ENCODE data around the gene MTIF3.

MTIF3 gene

GRCh38 chr13:27446986-27447583, 3.3 kb downstream of the MTIF3 start:
- no peaks in the 10 kb centered on the region for H3K9me3 ChIP-seq (ENCODE audit: low read depth, low read length)
- no peak for TF ChIP-seq POLR2AphosphoS5 (IDR thresholded peaks at IDR 0.05; ENCODE audit: borderline replicate concordance, low read depth, low read length)
- TF ChIP-seq FOXP2 (optimal IDR thresholded peaks at IDR 0.05; ENCODE audit: control extremely low read depth, extremely low read length, insufficient read depth), result no peak
- TF ChIP-seq EZH2 (IDR thresholded peaks at IDR 0.05), result no peak
- no peaks in the 10 kb centered on the region for H3K36me3 ChIP-seq (ENCODE audit: insufficient read depth, low read length)
- no peak overlapping the region; the same call in 1 of the 2 replicates for H3K27ac ChIP-seq
- no peak for DNase-seq (ENCODE audit: low read depth, low spot score)
- no peak overlapping the region for H3K9ac ChIP-seq (ENCODE audit: insufficient read length)
- H3K4me3 ChIP-seq, result no peak overlapping the region

DNA sequence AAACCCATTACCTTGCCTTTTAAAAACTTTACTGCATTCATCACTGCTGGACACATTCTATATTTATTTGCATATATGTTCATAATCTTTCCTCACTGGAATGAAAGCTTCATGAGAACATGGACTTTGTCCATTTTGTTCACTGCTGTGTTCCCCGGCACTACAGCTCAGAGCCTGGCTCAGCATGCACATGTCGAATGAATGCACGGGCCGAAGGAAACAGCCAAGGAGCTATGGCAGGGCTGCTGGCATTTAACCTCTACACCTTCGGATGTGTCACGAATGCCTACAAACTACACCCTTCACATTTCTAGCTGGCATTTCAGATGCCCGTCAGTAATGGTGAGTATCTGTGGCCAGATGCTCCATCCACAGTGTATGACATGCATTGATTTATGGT, 7.6 kb downstream of the MTIF3 start:
- DNase-seq (ENCODE audit: low read depth, low spot score), result no peak
- H3K36me3 ChIP-seq (ENCODE audit: insufficient read depth, low read length), result no peaks in the 10 kb centered on the region
- H3K9ac ChIP-seq (ENCODE audit: insufficient read length), result no peak overlapping the region
- no peak for TF ChIP-seq FOXP2 (optimal IDR thresholded peaks at IDR 0.05; ENCODE audit: control extremely low read depth, extremely low read length, insufficient read depth)
- TF ChIP-seq EZH2 (IDR thresholded peaks at IDR 0.05), result no peak
- no peak for TF ChIP-seq POLR2AphosphoS5 (IDR thresholded peaks at IDR 0.05; ENCODE audit: borderline replicate concordance, low read depth, low read length)
- H3K9me3 ChIP-seq (ENCODE audit: low read depth, low read length), result no peaks in the 10 kb centered on the region
- H3K4me3 ChIP-seq, result no peak overlapping the region
- no peak overlapping the region for H3K27ac ChIP-seq

GRCh38 chr13:27442071-27442647, 8.2 kb downstream of the MTIF3 start:
- H3K9ac ChIP-seq (ENCODE audit: insufficient read length), result no peak overlapping the region
- H3K36me3 ChIP-seq (ENCODE audit: insufficient read depth, low read length), result no peaks in the 10 kb centered on the region
- H3K4me3 ChIP-seq, result no peak overlapping the region
- no peaks in the 10 kb centered on the region for H3K9me3 ChIP-seq (ENCODE audit: low read depth, low read length)
- no peak overlapping the region for H3K27ac ChIP-seq
- no peak for TF ChIP-seq POLR2AphosphoS5 (IDR thresholded peaks at IDR 0.05; ENCODE audit: borderline replicate concordance, low read depth, low read length)
- TF ChIP-seq EZH2 (IDR thresholded peaks at IDR 0.05), result no peak
- TF ChIP-seq FOXP2 (optimal IDR thresholded peaks at IDR 0.05; ENCODE audit: control extremely low read depth, extremely low read length, insufficient read depth), result no peak
- no peak for DNase-seq (ENCODE audit: low read depth, low spot score)

- H3K4me3 ChIP-seq, result no peak overlapping the region
- peaks cover 9% of the 10 kb centered on the region for H3K36me3 ChIP-seq (ENCODE audit: insufficient read depth, low read length)
- no peak overlapping the region for H3K27ac ChIP-seq
- TF ChIP-seq EZH2 (IDR thresholded peaks at IDR 0.05) (no peak), FOXP2 (optimal IDR thresholded peaks at IDR 0.05; ENCODE audit: control extremely low read depth, extremely low read length, insufficient read depth) (no peak), POLR2AphosphoS5 (IDR thresholded peaks at IDR 0.05; ENCODE audit: borderline replicate concordance, low read depth, low read length) (no peak)
- H3K9ac ChIP-seq (ENCODE audit: insufficient read length), result no peak overlapping the region
- no peaks in the 10 kb centered on the region for H3K9me3 ChIP-seq (ENCODE audit: low read depth, low read length)
- no peak for DNase-seq (ENCODE audit: low read depth, low spot score)
Observed at GRCh38 chr13:27440408-27440807, 10.0 kb downstream of the MTIF3 start.

DNA sequence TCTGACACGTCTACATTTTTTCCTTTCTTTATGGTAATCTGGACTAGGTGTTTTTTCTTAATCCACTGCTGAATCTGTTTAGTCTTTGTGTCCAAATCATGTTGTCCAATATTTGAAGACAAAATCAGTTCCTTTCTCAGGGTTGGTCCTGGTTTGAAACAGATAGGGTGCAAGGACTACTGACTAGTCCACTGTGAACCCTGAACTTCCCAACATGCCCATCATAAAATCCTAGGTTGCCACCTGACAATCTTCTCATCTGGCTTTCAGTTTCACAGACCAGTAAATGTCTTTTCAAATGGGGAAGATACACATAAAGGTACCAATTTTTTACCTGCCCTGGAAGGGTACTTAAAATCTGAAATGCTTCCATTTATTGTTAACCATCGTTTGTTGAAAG, 13.2 kb downstream of the MTIF3 start:
- Histone ChIP-seq H3K36me3 (ENCODE audit: insufficient read depth, low read length) (peaks cover 40% of the 10 kb centered on the region), H3K9ac (ENCODE audit: insufficient read length) (no peak overlapping the region), H3K9me3 (ENCODE audit: low read depth, low read length) (no peaks in the 10 kb centered on the region), H3K4me3 (no peak overlapping the region), H3K27ac (no peak overlapping the region)
- TF ChIP-seq EZH2 (IDR thresholded peaks at IDR 0.05), result no peak
- DNase-seq (ENCODE audit: low read depth, low spot score), result no peak

DNA sequence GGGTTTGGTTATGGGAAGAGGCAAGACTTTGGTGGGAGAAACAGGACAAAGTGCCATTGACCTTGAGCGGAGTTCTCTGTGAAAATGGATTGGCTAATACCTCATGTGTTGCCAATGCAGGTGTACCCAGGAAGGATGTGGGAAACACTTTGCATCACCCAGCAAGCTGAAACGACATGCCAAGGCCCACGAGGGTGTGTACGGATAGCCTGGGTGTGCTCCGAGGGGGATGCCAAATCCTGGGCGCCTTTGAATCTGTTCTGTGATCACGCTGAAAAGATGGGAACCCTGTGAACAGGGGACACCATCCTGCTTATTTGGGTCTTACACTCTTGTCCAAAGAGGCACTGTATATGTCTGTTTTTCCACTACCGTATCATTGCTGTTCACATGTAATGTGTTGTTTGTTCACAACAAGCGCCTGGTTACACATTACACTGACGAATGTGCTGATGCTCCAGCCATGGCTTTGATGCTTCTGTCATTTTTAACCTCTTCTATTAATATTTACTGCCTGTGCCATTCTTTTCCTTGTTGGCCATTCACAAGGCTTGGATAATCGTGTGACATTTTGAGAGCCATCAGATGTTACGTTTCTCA, 17.7 kb downstream of the MTIF3 start:
- Histone ChIP-seq H3K27ac (no peak overlapping the region), H3K36me3 (ENCODE audit: insufficient read depth, low read length) (peaks cover 84% of the 10 kb centered on the region)
- no peak for DNase-seq (ENCODE audit: low read depth, low spot score)

GRCh38 chr13:27432180-27432579, 18.2 kb downstream of the MTIF3 start:
- Histone ChIP-seq H3K9me3 (ENCODE audit: low read depth, low read length) (no peaks in the 10 kb centered on the region), H3K4me3 (no peak overlapping the region), H3K27ac (no peak overlapping the region), H3K36me3 (ENCODE audit: insufficient read depth, low read length) (peaks cover 89% of the 10 kb centered on the region), H3K9ac (ENCODE audit: insufficient read length) (no peak overlapping the region)
- no peak for DNase-seq (ENCODE audit: low read depth, low spot score)
- TF ChIP-seq EZH2 (IDR thresholded peaks at IDR 0.05) (no peak), FOXP2 (optimal IDR thresholded peaks at IDR 0.05; ENCODE audit: control extremely low read depth, extremely low read length, insufficient read depth) (no peak)

More for the DNA sequence above, 17.7 kb downstream of the MTIF3 start:
- TF ChIP-seq FOXP2 (optimal IDR thresholded peaks at IDR 0.05; ENCODE audit: control extremely low read depth, extremely low read length, insufficient read depth) (no peak), POLR2AphosphoS5 (IDR thresholded peaks at IDR 0.05; ENCODE audit: borderline replicate concordance, low read depth, low read length) (no peak), EZH2 (IDR thresholded peaks at IDR 0.05) (no peak)
- Histone ChIP-seq H3K9me3 (ENCODE audit: low read depth, low read length) (no peaks in the 10 kb centered on the region), H3K4me3 (no peak overlapping the region), H3K9ac (ENCODE audit: insufficient read length) (no peak overlapping the region)

- H3K9ac ChIP-seq (ENCODE audit: insufficient read length), result no peak overlapping the region
- no peak for TF ChIP-seq FOXP2 (optimal IDR thresholded peaks at IDR 0.05; ENCODE audit: control extremely low read depth, extremely low read length, insufficient read depth)
- TF ChIP-seq POLR2AphosphoS5 (IDR thresholded peaks at IDR 0.05; ENCODE audit: borderline replicate concordance, low read depth, low read length), result no peak
- TF ChIP-seq EZH2 (IDR thresholded peaks at IDR 0.05), result no peak
- no peak overlapping the region for H3K27ac ChIP-seq
- H3K36me3 ChIP-seq (ENCODE audit: insufficient read depth, low read length), result peaks cover 68% of the 10 kb centered on the region
- no peak for DNase-seq (ENCODE audit: low read depth, low spot score)
- no peaks in the 10 kb centered on the region for H3K9me3 ChIP-seq (ENCODE audit: low read depth, low read length)
- H3K4me3 ChIP-seq, result no peak overlapping the region
Observed at GRCh38 chr13:27428160-27428559, 22.2 kb downstream of the MTIF3 start.

DNA sequence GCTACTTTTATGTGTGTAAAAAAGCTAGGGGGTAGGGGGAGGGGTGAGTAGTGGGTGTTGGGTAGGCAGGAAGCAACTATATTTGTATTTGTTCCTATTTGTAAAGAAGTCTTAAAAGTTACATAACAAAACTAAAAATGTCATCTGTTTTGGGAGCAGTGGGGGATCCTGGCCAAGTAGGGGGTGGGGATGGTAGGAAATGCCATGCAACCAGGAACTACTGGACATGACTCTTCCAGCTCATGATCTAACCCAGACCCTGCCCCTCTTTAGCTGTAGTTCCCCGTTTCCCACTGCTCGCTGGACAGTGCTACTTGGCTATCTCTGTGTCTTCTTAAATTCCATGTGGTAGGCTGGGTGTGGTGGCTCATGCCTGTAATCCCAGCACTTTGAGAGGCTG, 22.7 kb downstream of the MTIF3 start:
- no peak overlapping the region for H3K4me3 ChIP-seq
- H3K27ac ChIP-seq, result no peak overlapping the region
- no peak for DNase-seq (ENCODE audit: low read depth, low spot score)
- H3K36me3 ChIP-seq (ENCODE audit: insufficient read depth, low read length), result peaks cover 63% of the 10 kb centered on the region
- no peak for TF ChIP-seq EZH2 (IDR thresholded peaks at IDR 0.05)
- TF ChIP-seq FOXP2 (optimal IDR thresholded peaks at IDR 0.05; ENCODE audit: control extremely low read depth, extremely low read length, insufficient read depth), result no peak
- no peak for TF ChIP-seq POLR2AphosphoS5 (IDR thresholded peaks at IDR 0.05; ENCODE audit: borderline replicate concordance, low read depth, low read length)
- H3K9ac ChIP-seq (ENCODE audit: insufficient read length), result no peak overlapping the region
- no peaks in the 10 kb centered on the region for H3K9me3 ChIP-seq (ENCODE audit: low read depth, low read length)

All from SK-N-MC (cell line).